Endothelial cell of umbilical vein (primary cell): ENCODE measurements around the gene DCAF11. TPM values are rescaled to one million over a fixed set of nuclear protein-coding genes. Genes with fewer than 3 reads are reported as not detected.

Source experiments
- BruUV-seq: library from RNA; stranded (reverse); fragments of 400-500 nt; replicated peaks from 2 replicates; lab custom pipeline; 2021; lab: Mats Ljungman, UMichigan
- CTCF ChIA-PET: fragments of 300-600, 350-600 bp; sonication (Branson Sonifier 250); formaldehyde crosslinking; loops from one replicate; lab custom pipeline; 2021; ENCODE audit warnings: antibody characterized with exemption, inconsistent platforms; lab: Charles Lee
- POLR2A ChIA-PET: fragments of 300-600, 350-600 bp; sonication (Branson Sonifier 250); formaldehyde crosslinking; loops from one replicate; lab custom pipeline; 2021; ENCODE audit warnings: antibody characterized with exemption, inconsistent platforms; lab: Charles Lee
- DNase-seq: peaks from one replicate; pipeline ENCODE4 v3.0.0-alpha.2; 2011; ENCODE audit warnings: low read depth, low spot score
- FAIRE-seq: peaks from 2 replicates; lab custom pipeline; 2011; peaks lifted over from hg19 to GRCh38; lab: Jason Lieb, UNC
- H2AFZ ChIP-seq: 2 replicates; pipeline ENCODE4 v1.6.0; 2012; ENCODE audit warnings: low read depth, low read length, control low read depth, inconsistent platforms
- H3K27ac ChIP-seq: 2 replicates; pipeline ENCODE4 v1.5.1; 2011; ENCODE audit warnings: low read depth, mild to moderate bottlenecking, control low read depth, low read length, moderate library complexity; ENCODE audit not compliant: insufficient read depth
- H3K27me3 ChIP-seq, 2 experiments: 2 replicates each; pipeline versions ENCODE4 v1.6.0 to v1.6.1; 2011; ENCODE audit warnings: low read length in 2 of 2, mixed read lengths in 1 of 2; ENCODE audit not compliant: control insufficient read depth in 2 of 2, insufficient read depth in 2 of 2
- H3K36me3 ChIP-seq, 2 experiments: 2 replicates in 1 of 2; 3 replicates in 1 of 2; pipeline ENCODE4 v1.5.1; 2011; ENCODE audit warnings: low read length in 2 of 2, mild to moderate bottlenecking in 1 of 2, moderate library complexity in 1 of 2; ENCODE audit not compliant: control insufficient read depth in 2 of 2, insufficient read depth in 2 of 2; ENCODE audit errors: extremely low read depth in 1 of 2
- H3K4me1 ChIP-seq: 3 replicates; pipeline ENCODE4 v1.5.1; 2011; ENCODE audit warnings: mild to moderate bottlenecking, low read length; ENCODE audit not compliant: control insufficient read depth, insufficient read depth; ENCODE audit errors: extremely low read depth
- H3K4me2 ChIP-seq: 2 replicates; pipeline ENCODE4 v1.6.1; 2011; ENCODE audit warnings: low read length, control low read depth, mixed read lengths; ENCODE audit not compliant: insufficient read depth
- H3K4me3 ChIP-seq, 3 experiments: fragments of 200-600 bp in 1 of 3; sonication (generic), shearing (Covaris generic) in 1 of 3; replicated peaks in 1 of 3; 2 replicates each; pipeline ENCODE4 v1.5.1; 2011 to 2016; ENCODE audit warnings: control low read depth in 3 of 3, low read length in 3 of 3, mild to moderate bottlenecking in 2 of 3, inconsistent platforms in 1 of 3, low read depth in 1 of 3, moderate library complexity in 1 of 3; ENCODE audit not compliant: insufficient read depth in 1 of 3
- H3K79me2 ChIP-seq: 2 replicates; pipeline ENCODE4 v1.6.0; 2012; ENCODE audit warnings: low read length, inconsistent platforms; ENCODE audit not compliant: control insufficient read depth, insufficient read depth
- H3K9ac ChIP-seq: replicated peaks from 2 replicates; pipeline ENCODE3; 2011; ENCODE audit warnings: low read length, control low read depth; ENCODE audit not compliant: insufficient read depth; ENCODE audit errors: extremely low read depth
- H3K9me1 ChIP-seq: replicated peaks from 3 replicates; pipeline ENCODE4 v1.6.0; 2011; ENCODE audit warnings: mild to moderate bottlenecking, low read length; ENCODE audit not compliant: control insufficient read depth, insufficient read depth; ENCODE audit errors: extremely low read depth
- H3K9me3 ChIP-seq: replicated peaks from 2 replicates; pipeline ENCODE4 v1.5.1; 2012; ENCODE audit warnings: low read length, inconsistent platforms; ENCODE audit not compliant: control insufficient read depth, insufficient read depth
- H4K20me1 ChIP-seq: replicated peaks from 2 replicates; pipeline ENCODE3; 2011; ENCODE audit warnings: mild to moderate bottlenecking, low read length; ENCODE audit not compliant: control insufficient read depth, insufficient read depth; ENCODE audit errors: extremely low read depth
- CTCF ChIP-seq, 2 donors: IDR thresholded peaks; 1 replicate in 1 of 2; 2 replicates in 1 of 2; pipeline ENCODE4 v1.5.1; 2011; ENCODE audit warnings: low read length in 2 of 2, mild to moderate bottlenecking in 2 of 2, moderate library complexity in 2 of 2, control low read depth in 1 of 2, inconsistent platforms in 1 of 2, low read depth in 1 of 2; ENCODE audit not compliant: insufficient read depth in 1 of 2; ENCODE audit errors: extremely low read depth in 1 of 2
- EZH2 ChIP-seq: IDR thresholded peaks from 2 replicates; pipeline ENCODE4 v1.6.1; 2012; ENCODE audit warnings: borderline replicate concordance, low read depth, mild to moderate bottlenecking, moderate library complexity, low read length, inconsistent platforms; ENCODE audit not compliant: severe bottlenecking
- FOS ChIP-seq: IDR thresholded peaks from 2 replicates; pipeline ENCODE4 v1.6.1; 2011; ENCODE audit warnings: mild to moderate bottlenecking, low read length, moderate library complexity, borderline replicate concordance; ENCODE audit not compliant: insufficient read depth
- GATA2 ChIP-seq: IDR thresholded peaks from 2 replicates; pipeline ENCODE4 v1.7.0; 2011; ENCODE audit warnings: low read depth, mild to moderate bottlenecking, moderate library complexity, mixed read lengths, low read length; ENCODE audit not compliant: insufficient read length, insufficient read depth
- JUN ChIP-seq: IDR thresholded peaks from 2 replicates; pipeline ENCODE4 v1.6.1; 2011; ENCODE audit warnings: borderline replicate concordance, low read depth; ENCODE audit not compliant: insufficient read length, insufficient read depth
- MAX ChIP-seq: IDR thresholded peaks from 2 replicates; pipeline ENCODE4 v1.6.1; 2011; ENCODE audit not compliant: insufficient read depth, insufficient read length
- MYC ChIP-seq: IDR thresholded peaks from one replicate; pipeline ENCODE4 v1.6.1; 2011; ENCODE audit warnings: mild to moderate bottlenecking, low read depth, low read length
- POLR2A ChIP-seq: IDR thresholded peaks from 2 replicates; pipeline ENCODE4 v1.6.1; 2012; ENCODE audit warnings: low read depth, mild to moderate bottlenecking, control low read depth, low read length
- POLR2AphosphoS5 ChIP-seq: IDR thresholded peaks from 2 replicates; pipeline ENCODE4 v1.6.1; 2012; ENCODE audit warnings: low read depth, mild to moderate bottlenecking, control low read depth, low read length, moderate library complexity; ENCODE audit not compliant: insufficient read depth
- dilution Hi-C: fragments of 300-500 bp; cut with MboI; formaldehyde crosslinking; loops from one replicate; pipeline ENCODE4 v1.15.0; 2019; ENCODE audit warnings: low sequenced_read_pairs; ENCODE audit not compliant: extremely low pct_ligation_motif_present
- intact Hi-C: fragments of 100-400 bp; cut with micrococcal nuclease; formaldehyde crosslinking; loops from one replicate; pipeline ENCODE4 v1.10.0; 2022
- polyA plus RNA-seq, 4 experiments: library from polyadenylated mRNA; depleted of rRNA in 3 of 4; stranded (reverse) in 3 of 4; unstranded in 1 of 4; fragments of >200 nt; gene quantifications; 2 replicates each; pipeline versions ENCODE4 v1.2.1 to v1.2.3, GENCODE V29; 2011 to 2012; ENCODE audit warnings: missing spikeins in 1 of 4
- total RNA-seq: library from RNA; stranded (reverse); gene quantifications from 2 replicates; pipeline ENCODE4 v1.2.3, GENCODE V29; 2021

Gene DCAF11
- total and polyA plus RNA-seq, 2 donors (not counting 3 experiments of a cell fraction or from before 2014, with no cell fraction given), result 37.3 to 38.5 TPM

DNA sequence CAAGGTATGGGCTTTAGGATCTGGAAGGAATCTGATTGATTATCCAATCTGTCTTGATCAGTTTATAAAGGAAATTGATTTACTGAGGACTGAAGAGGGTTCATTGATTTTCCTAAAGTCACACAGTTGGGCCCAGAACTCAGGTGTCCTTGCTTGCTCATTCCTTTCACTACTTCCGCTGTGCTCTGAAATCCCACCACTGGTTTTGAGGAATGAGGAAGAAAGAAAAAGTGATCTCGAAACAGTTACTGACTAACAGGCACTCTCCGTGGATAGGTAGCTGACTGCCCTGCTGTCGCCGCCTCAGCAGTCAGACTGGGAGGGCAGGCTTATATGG lies 15.8 kb downstream of the DCAF11 start, which contains the start of gene FITM1:
Gene FITM1, plus strand, starts transcription at position 280 of the 337 bp plus-strand sequence. CDS start 905 bp downstream, outside the sequence.
- H4K20me1 ChIP-seq, result no peaks in the 10 kb centered on the region
- no peaks in the 10 kb centered on the region for H3K9me1 ChIP-seq
- dilution Hi-C loops (no loop called here), intact Hi-C loops (no loop called here)
- no peak within 1 kb of the TSS for H3K27ac ChIP-seq
- DNase-seq (no peak), FAIRE-seq (no peak)
- no peaks in the 10 kb centered on the region for H3K36me3 ChIP-seq
- H2AFZ ChIP-seq, result no peak within 1 kb of the TSS
- BruUV-seq, result no TSS peak
- H3K79me2 ChIP-seq, result no peaks in the 10 kb centered on the region
- no peak within 1 kb of the TSS for H3K9ac ChIP-seq
- no peak within 1 kb of the TSS for H3K4me3 ChIP-seq
- H3K27me3 ChIP-seq, result no peaks in the 10 kb centered on the region
- H3K4me2 ChIP-seq, result no peak within 1 kb of the TSS
- no peaks in the 10 kb centered on the region for H3K9me3 ChIP-seq
- peaks cover under 1% of the 10 kb centered on the region for H3K4me1 ChIP-seq
- ChIA-PET CTCF (no interaction called here), POLR2A (interaction anchor here (0.6 to 1.1 kb wide), 2 partner anchors 10 to 15 kb away, joined by 4 to 5 read pairs; no protein-coding TSS in a partner anchor)
- TF ChIP-seq FOS (no peak), JUN (no peak), POLR2AphosphoS5 (no peak), EZH2 (no peak), POLR2A (no peak), MAX (no peak), MYC (no peak), GATA2 (no peak), CTCF (IDR thresholded peaks at IDR 0.05; ENCODE audit: extremely low read depth in 1 of 2, insufficient read depth in 1 of 2, low read depth in 1 of 2, low read length in 2 of 2) (no peak)
